Measurements from ENCODE around the gene MPLKIP. TPM values are rescaled to one million over a fixed set of nuclear protein-coding genes. Genes with fewer than 3 reads are reported as not detected.
"Not testable (repeated sequence)": the region's sequence is repeated elsewhere in the genome, so short reads cannot be mapped to it uniquely, and the experiment has no call there.

Gene MPLKIP
- total RNA-seq, 2 experiments from 2014 or later = 43.8 to 50.0 TPM

DNA sequence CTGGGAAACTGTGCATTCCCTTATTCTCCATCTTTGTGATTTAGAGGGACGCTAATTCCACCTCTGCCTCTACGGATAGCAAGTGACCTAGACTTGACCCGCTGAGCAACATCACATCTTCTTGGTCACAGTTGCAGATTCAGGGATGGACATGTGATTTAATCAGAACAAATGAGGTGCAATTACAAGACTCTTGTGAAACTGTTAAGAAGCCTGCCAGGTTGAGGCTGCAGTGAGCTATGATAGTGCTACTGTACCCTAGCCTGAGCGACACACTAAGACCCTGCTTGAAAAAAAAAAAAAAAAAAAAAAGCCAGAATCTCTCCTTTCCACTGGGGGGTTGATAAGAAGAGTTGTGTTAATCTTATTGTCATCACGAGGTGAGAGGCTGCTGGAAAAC, 14.4 kb downstream of the MPLKIP start:
- POLR2A ChIA-PET = no interaction called here
- H3K4me1 Mint-ChIP-seq (ENCODE audit: low read depth) = no peaks in the 10 kb centered on the region
- no peak overlapping the region for H3K27ac Mint-ChIP-seq
- TF ChIP-seq, protein P1, sequence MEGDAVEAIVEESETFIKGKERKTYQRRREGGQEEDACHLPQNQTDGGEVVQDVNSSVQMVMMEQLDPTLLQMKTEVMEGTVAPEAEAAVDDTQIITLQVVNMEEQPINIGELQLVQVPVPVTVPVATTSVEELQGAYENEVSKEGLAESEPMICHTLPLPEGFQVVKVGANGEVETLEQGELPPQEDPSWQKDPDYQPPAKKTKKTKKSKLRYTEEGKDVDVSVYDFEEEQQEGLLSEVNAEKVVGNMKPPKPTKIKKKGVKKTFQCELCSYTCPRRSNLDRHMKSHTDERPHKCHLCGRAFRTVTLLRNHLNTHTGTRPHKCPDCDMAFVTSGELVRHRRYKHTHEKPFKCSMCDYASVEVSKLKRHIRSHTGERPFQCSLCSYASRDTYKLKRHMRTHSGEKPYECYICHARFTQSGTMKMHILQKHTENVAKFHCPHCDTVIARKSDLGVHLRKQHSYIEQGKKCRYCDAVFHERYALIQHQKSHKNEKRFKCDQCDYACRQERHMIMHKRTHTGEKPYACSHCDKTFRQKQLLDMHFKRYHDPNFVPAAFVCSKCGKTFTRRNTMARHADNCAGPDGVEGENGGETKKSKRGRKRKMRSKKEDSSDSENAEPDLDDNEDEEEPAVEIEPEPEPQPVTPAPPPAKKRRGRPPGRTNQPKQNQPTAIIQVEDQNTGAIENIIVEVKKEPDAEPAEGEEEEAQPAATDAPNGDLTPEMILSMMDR (IDR thresholded peaks at IDR 0.05) = no peak
- no peak for DNase-seq
- intact Hi-C loops (cut with micrococcal nuclease) = no loop called here
- CTCF ChIA-PET = no interaction called here
- H3K36me3 Mint-ChIP-seq (ENCODE audit: low read depth) = peaks cover 8% of the 10 kb centered on the region
- H3K27me3 Mint-ChIP-seq = no peaks in the 10 kb centered on the region
- no peak overlapping the region for H3K4me3 Mint-ChIP-seq
- no peaks in the 10 kb centered on the region for H3K9me3 Mint-ChIP-seq
- no peak for ATAC-seq

DNA sequence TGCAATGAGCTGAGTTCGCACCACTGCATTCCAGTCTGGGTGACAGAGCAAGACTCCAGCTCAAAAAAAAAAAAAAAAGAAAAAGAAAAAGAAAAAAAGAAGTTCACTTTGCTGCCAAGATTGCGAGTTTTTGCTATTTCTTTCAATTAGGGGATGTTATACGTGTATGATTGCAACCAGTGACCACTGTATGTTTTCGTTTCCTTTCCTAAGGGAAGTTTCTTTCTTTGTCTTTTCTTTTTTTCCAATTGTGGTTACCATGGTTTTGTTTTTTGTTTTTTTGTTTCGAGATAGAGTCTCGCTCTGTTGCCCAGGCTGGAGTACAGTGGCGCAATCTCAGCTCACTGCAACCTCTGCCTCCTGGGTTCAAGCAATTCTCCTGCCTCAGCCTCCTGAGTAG, 16.2 kb downstream of the MPLKIP start:
- DNase-seq; H3K4me3 Mint-ChIP-seq; H3K27me3 Mint-ChIP-seq; H3K4me1 Mint-ChIP-seq (ENCODE audit: low read depth); POLR2A ChIA-PET; H3K9me3 Mint-ChIP-seq; ATAC-seq; H3K36me3 Mint-ChIP-seq (ENCODE audit: low read depth); H3K27ac Mint-ChIP-seq; intact Hi-C loops (cut with micrococcal nuclease): not testable (repeated sequence)
- CTCF ChIA-PET = interaction anchor here (1.4 kb wide), 1 partner anchor 17 kb away, joined by 5 read pairs; the partner anchor contains the start of genes MPLKIP and SUGCT

DNA sequence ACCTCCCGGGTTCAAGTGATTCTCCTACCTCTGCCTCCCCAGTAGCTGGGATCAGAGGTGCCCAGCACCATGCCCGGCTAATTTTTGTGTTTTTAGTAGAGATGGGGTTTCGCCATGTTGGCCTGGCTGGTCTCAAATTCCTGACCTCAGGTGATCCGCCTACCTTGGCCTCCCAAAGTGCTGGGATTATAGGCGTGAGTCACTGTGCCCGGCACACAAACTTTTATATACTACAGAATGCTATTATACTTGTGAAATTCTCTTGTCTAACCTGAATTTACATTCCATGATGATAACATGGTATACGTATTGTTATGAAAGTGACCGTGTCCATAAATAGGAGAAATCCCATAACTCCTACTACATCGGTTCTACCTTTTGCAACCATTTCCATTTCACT, 17.2 kb downstream of the MPLKIP start:
- H3K9me3 Mint-ChIP-seq, H3K4me3 Mint-ChIP-seq: not testable (repeated sequence)

DNA sequence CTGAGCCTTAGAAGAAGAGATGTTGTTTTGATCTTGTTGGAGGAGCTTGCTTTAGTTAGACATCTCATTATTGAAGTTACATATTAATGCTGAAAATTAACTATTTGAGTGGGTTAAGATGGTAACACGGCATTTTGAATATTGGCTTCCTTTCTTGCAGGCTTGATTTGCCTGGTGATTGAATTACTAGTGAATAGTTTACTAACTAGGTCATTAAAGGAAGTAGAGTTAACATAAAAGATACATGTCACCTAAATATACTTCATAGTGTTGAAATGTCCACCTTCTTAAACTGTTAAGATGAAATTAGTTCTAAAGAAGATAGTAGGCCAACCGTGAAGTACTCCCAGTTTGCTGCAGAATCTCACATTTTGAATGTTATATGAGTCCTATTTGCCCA, 18.5 kb downstream of the MPLKIP start:
- ChIA-PET CTCF (no interaction called here), POLR2A (no interaction called here)
- no peak for ATAC-seq
- TF ChIP-seq, protein P1 (IDR thresholded peaks at IDR 0.05) = no peak
- Mint-ChIP-seq H3K27me3 (no peaks in the 10 kb centered on the region), H3K4me3 (no peak overlapping the region), H3K36me3 (ENCODE audit: low read depth) (no peaks in the 10 kb centered on the region), H3K4me1 (ENCODE audit: low read depth) (no peaks in the 10 kb centered on the region), H3K9me3 (no peaks in the 10 kb centered on the region), H3K27ac (no peak overlapping the region)
- no peak for DNase-seq
- intact Hi-C loops (cut with micrococcal nuclease) = no loop called here

More for the DNA sequence above, 17.2 kb downstream of the MPLKIP start:
- H3K4me1 Mint-ChIP-seq (ENCODE audit: low read depth); ATAC-seq; H3K36me3 Mint-ChIP-seq (ENCODE audit: low read depth); CTCF ChIA-PET; DNase-seq; H3K27me3 Mint-ChIP-seq; H3K27ac Mint-ChIP-seq; intact Hi-C loops (cut with micrococcal nuclease): not testable (repeated sequence)
- POLR2A ChIA-PET = interaction anchor here (0.6 kb wide), 1 partner anchor 519 kb away, joined by 3 read pairs; no protein-coding TSS in a partner anchor

DNA sequence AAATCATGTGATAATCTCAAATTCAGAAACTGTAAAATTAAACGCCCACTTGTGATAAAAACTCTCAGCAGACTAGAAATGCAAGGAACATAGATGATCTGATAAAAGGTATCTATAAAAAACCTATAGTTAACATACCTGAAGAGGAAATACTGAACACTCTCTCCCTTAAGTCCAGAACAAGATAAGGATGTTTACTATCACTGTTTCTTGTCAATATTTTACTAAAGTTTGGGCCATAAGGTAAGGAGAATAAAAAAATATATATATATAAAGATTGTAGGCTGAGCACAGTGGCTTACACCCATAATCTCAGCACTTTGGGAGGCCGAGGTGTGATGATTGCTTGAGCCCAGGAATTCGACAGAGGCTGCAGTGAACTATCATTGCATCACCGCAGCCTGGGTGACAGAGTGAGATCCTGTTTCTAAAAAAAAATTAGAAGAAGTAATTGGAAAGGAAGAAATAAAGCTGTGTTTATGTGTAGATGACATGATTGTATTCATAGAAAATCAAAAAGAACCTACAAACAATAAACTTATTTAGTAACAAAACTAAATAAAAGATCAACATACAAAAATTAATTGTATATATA, 28.4 kb downstream of the MPLKIP start:
- DNase-seq (no peak), ATAC-seq (no peak)
- no peak overlapping the region for H3K27ac Mint-ChIP-seq
- ChIA-PET POLR2A (no interaction called here), CTCF (no interaction called here)
- H3K9me3 Mint-ChIP-seq = no peaks in the 10 kb centered on the region
- TF ChIP-seq, protein P1 (IDR thresholded peaks at IDR 0.05) = no peak
- no peaks in the 10 kb centered on the region for H3K27me3 Mint-ChIP-seq
- no peak overlapping the region for H3K4me3 Mint-ChIP-seq
- intact Hi-C loops (cut with micrococcal nuclease) = no loop called here
- H3K36me3 Mint-ChIP-seq (ENCODE audit: low read depth) = no peaks in the 10 kb centered on the region
- H3K4me1 Mint-ChIP-seq (ENCODE audit: low read depth) = no peaks in the 10 kb centered on the region

DNA sequence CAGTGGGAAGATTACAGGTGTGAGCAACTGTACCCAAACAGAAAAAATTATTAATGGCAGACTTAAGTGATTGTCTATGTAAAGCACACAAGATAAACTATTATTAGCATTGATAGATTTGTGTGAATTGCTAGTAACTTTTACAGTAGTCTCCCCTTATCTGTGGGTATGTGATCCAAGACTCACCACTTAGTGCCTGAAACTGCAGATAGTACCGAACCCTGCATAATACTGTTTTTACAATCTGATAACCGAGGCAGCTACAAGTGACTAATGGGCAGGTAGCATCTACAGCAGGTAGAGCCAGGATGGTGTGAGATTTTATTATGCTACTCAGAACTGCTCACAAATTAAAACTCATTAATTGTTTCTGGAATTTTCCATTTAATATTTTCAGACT, 31.5 kb downstream of the MPLKIP start:
- POLR2A ChIA-PET = no interaction called here
- no peak for ATAC-seq
- Mint-ChIP-seq H3K4me1 (ENCODE audit: low read depth) (no peaks in the 10 kb centered on the region), H3K36me3 (ENCODE audit: low read depth) (no peaks in the 10 kb centered on the region), H3K4me3 (no peak overlapping the region), H3K27me3 (no peaks in the 10 kb centered on the region), H3K9me3 (no peaks in the 10 kb centered on the region), H3K27ac (no peak overlapping the region)
- intact Hi-C loops (cut with micrococcal nuclease) = no loop called here
- CTCF ChIA-PET = no interaction called here
- TF ChIP-seq, protein P1 (IDR thresholded peaks at IDR 0.05) = no peak
- no peak for DNase-seq
